Natural killer cell (primary cell): Measurements from ENCODE around the gene LRRC73. TPM values are rescaled to one million over a fixed set of nuclear protein-coding genes. Genes with fewer than 3 reads are reported as not detected.
"Not testable (repeated sequence)": the region's sequence is repeated elsewhere in the genome, so short reads cannot be mapped to it uniquely, and the experiment has no call there.

Source experiments
- ATAC-seq, 3 donors: fragments of 150-1000 bp in 2 of 3; fragments of 200-7000 bp in 1 of 3; cut with Tn5 transposase; 1 replicate in 1 of 3; 2 replicates in 2 of 3; pipeline ENCODE4 v1.10.0; 2021; ENCODE audit warnings: mild to moderate bottlenecking in 2 of 3, moderate library complexity in 2 of 3
- DNase-seq, 2 donors: peaks; one replicate each; pipeline versions ENCODE4 v3.0.0 to v3.0.0-alpha.2; 2013 to 2021; ENCODE audit warnings: mixed read lengths in 1 of 2
- H3K27ac ChIP-seq: one replicate; pipeline ENCODE4 v1.5.1; 2013; ENCODE audit warnings: mild to moderate bottlenecking, low read length
- H3K27me3 ChIP-seq: one replicate; pipeline ENCODE4 v1.6.1; 2013; ENCODE audit warnings: low read length; ENCODE audit not compliant: control insufficient read depth, insufficient read depth
- H3K36me3 ChIP-seq: one replicate; pipeline ENCODE4 v1.6.1; 2013; ENCODE audit warnings: low read length; ENCODE audit not compliant: control insufficient read depth, insufficient read depth
- H3K4me1 ChIP-seq: one replicate; pipeline ENCODE4 v1.6.1; 2013; ENCODE audit warnings: low read length; ENCODE audit not compliant: control insufficient read depth, insufficient read depth
- H3K4me3 ChIP-seq: one replicate; pipeline ENCODE4 v1.5.1; 2013; ENCODE audit warnings: low read length
- H3K9me3 ChIP-seq: one replicate; pipeline ENCODE4 v1.6.1; 2013; ENCODE audit warnings: low read length; ENCODE audit not compliant: control insufficient read depth, insufficient read depth
- H3K27ac Mint-ChIP-seq, 2 donors: one replicate each; pipeline ENCODE4 v1.8.0; 2022; ENCODE audit warnings: mild to moderate bottlenecking in 2 of 2, mixed read lengths in 2 of 2, moderate library complexity in 1 of 2
- H3K27me3 Mint-ChIP-seq, 2 donors: one replicate each; pipeline ENCODE4 v1.8.0; 2022; ENCODE audit warnings: low read depth in 2 of 2, mixed read lengths in 2 of 2
- H3K36me3 Mint-ChIP-seq: one replicate; pipeline ENCODE4 v1.8.0; 2022; ENCODE audit warnings: mixed read lengths
- H3K4me1 Mint-ChIP-seq, 2 donors: one replicate each; pipeline ENCODE4 v1.8.0; 2022; ENCODE audit warnings: mixed read lengths in 2 of 2
- H3K4me3 Mint-ChIP-seq: one replicate; pipeline ENCODE4 v1.8.0; 2022; ENCODE audit warnings: mild to moderate bottlenecking, moderate library complexity, mixed read lengths
- H3K9me3 Mint-ChIP-seq, 2 donors: one replicate each; pipeline ENCODE4 v1.8.0; 2022; ENCODE audit warnings: mixed read lengths in 2 of 2
- WGBS: methylation state at CpG from one replicate; pipeline ENCODE4 v1.1.7; 2013; ENCODE audit warnings: missing lambda C conversion rate; ENCODE audit not compliant: insufficient coverage; 5-methylcytosine and 5-hydroxymethylcytosine counted together
- intact Hi-C: fragments of 100-400 bp; cut with micrococcal nuclease; formaldehyde crosslinking; loops from one replicate; pipeline ENCODE4 v1.14.2; 2022
- total RNA-seq, 4 donors: library from RNA; stranded (reverse); fragments of 120-200 nt in 1 of 4; gene quantifications; one replicate each; pipeline versions ENCODE4 v1.2.3 to v1.2.4, GENCODE V29; 2013 to 2022
- TF ChIP-seq, protein P1 (sequence below): fragments of 200-600 bp; IDR thresholded peaks from one replicate; pipeline ENCODE4 v1.8.0; 2022; ENCODE audit warnings: antibody characterized with exemption

Gene LRRC73
- total RNA-seq, 3 donors from 2014 or later (not counting 1 experiment from before 2014, with no cell fraction given) = 0.24 to 0.68 (median 0.45) TPM

DNA sequence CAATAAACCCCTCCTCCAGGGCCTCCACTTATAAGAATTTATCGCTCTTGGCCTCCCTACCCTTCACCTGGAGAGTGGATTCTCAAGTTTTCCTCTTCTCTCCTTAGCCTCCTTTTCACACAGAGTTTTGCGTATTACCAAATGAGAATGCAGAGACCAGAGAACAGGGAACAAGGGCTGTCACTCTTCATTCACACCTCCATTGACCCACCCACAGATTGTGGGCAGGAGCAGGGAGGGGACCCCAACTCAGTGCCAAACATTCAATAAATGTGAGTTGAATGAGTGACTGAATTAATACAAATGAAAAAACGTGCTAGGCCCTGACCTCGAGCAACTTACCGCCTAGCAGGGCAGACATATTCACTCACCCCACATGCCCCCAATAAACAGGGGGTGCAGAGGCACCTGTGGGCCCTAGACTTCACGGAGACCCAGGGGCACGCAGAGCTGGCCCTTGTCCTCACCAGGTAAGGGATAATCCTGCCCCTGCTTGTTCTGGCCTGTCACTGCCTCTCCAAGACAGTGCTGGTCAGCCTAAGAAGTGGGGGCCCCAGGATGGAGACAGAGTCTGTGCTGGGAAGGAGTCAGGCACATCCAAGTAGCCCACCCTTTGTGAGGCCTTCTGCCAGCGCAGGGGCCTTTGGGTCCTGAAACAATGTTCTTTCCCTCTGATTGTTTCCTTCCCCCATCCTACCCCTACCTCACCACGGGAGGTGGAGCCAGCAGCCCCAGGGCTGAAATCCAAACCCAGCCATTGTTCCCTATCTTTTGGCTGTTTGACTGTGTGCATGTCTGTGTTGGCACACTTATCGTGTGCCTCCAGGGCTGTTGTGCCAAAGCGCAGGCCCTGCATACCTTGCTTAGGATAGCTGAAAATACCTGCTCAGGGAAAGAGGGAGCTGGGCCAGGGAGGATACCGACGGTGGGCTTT is 41.1 kb downstream of the LRRC73 start:
- intact Hi-C loops = no loop called here
- Histone ChIP-seq H3K4me1 (no peaks in the 10 kb centered on the region), H3K9me3 (no peaks in the 10 kb centered on the region), H3K27ac (no peak overlapping the region), H3K36me3 (no peaks in the 10 kb centered on the region), H3K4me3 (no peak overlapping the region), H3K27me3 (peaks cover 3% of the 10 kb centered on the region)
- no peak overlapping the region for H3K4me3 Mint-ChIP-seq
- 88% methylated on average over 12 of the region's 13 CpGs for WGBS
- H3K9me3 Mint-ChIP-seq = no peaks in the 10 kb centered on the region
- H3K4me1 Mint-ChIP-seq = no peaks in the 10 kb centered on the region
- H3K27me3 Mint-ChIP-seq = peaks cover 7 to 19% of the 10 kb centered on the region in 2 donors
- ATAC-seq (no peak), DNase-seq (no peak)
- TF ChIP-seq, protein P1, sequence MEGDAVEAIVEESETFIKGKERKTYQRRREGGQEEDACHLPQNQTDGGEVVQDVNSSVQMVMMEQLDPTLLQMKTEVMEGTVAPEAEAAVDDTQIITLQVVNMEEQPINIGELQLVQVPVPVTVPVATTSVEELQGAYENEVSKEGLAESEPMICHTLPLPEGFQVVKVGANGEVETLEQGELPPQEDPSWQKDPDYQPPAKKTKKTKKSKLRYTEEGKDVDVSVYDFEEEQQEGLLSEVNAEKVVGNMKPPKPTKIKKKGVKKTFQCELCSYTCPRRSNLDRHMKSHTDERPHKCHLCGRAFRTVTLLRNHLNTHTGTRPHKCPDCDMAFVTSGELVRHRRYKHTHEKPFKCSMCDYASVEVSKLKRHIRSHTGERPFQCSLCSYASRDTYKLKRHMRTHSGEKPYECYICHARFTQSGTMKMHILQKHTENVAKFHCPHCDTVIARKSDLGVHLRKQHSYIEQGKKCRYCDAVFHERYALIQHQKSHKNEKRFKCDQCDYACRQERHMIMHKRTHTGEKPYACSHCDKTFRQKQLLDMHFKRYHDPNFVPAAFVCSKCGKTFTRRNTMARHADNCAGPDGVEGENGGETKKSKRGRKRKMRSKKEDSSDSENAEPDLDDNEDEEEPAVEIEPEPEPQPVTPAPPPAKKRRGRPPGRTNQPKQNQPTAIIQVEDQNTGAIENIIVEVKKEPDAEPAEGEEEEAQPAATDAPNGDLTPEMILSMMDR = no peak
- H3K27ac Mint-ChIP-seq = no peak overlapping the region
- no peaks in the 10 kb centered on the region for H3K36me3 Mint-ChIP-seq

DNA sequence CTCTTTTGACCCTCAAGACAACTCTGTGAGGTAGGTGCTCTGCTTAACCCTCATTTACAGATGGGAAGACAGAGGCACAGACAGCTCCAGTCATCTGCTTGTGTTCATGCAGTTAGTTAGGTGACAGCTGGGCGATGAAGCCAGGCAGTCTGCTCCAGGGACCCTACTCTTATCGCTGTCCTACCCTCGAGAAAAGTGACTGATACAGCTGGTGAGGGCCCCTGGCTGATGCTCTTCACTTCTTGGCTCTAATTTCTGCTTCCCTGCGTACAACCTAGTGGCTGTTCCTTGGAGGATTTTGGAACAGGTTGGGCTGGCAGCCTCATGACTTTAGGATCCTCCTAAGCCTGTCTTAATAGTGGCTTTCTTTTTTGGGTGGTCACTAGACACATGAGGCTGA is 41.9 kb downstream of the LRRC73 start:
- DNase-seq (no peak), ATAC-seq (no peak)
- no peaks in the 10 kb centered on the region for H3K4me1 ChIP-seq
- no peak overlapping the region for H3K27ac ChIP-seq
- Mint-ChIP-seq H3K27ac (no peak overlapping the region), H3K36me3 (no peaks in the 10 kb centered on the region), H3K4me1 (no peaks in the 10 kb centered on the region), H3K27me3 (peaks cover 7 to 21% of the 10 kb centered on the region in 2 donors), H3K4me3 (no peak overlapping the region), H3K9me3 (no peaks in the 10 kb centered on the region)
- intact Hi-C loops = no loop called here
- peaks cover 6% of the 10 kb centered on the region for H3K27me3 ChIP-seq
- no peaks in the 10 kb centered on the region for H3K9me3 ChIP-seq
- TF ChIP-seq, protein P1 = no peak
- WGBS = 80% methylated on average over 4 of the region's 4 CpGs
- no peaks in the 10 kb centered on the region for H3K36me3 ChIP-seq
- no peak overlapping the region for H3K4me3 ChIP-seq

DNA sequence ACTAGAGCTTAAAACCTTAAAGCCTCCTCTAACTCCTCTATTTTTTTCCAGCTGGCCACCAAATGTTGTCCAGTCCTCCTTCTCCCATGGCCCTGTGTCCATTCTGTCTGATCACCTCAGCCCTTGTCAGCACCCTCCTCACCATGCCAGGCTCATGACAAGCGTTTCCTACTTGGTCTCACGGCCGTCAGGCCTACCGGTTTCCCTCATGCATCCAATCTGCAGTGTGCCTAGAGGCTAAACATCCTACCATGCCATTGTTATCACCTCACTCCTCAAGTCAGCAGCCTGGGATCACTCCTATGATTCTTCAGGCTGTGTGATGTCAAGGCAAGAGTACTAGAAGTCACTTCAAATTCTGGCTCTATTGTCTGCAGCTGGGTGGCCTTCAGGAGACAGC is 42.4 kb downstream of the LRRC73 start:
- Histone ChIP-seq H3K9me3 (no peaks in the 10 kb centered on the region), H3K36me3 (no peaks in the 10 kb centered on the region), H3K27ac (no peak overlapping the region), H3K27me3 (peaks cover 8% of the 10 kb centered on the region), H3K4me1 (no peaks in the 10 kb centered on the region), H3K4me3 (no peak overlapping the region)
- TF ChIP-seq, protein P1 = no peak
- no peak for DNase-seq
- peak overlapping the region in 1 of 2 donors; percentile 57 for H3K27ac Mint-ChIP-seq
- intact Hi-C loops = no loop called here
- no peaks in the 10 kb centered on the region for H3K4me1 Mint-ChIP-seq
- H3K36me3 Mint-ChIP-seq = no peaks in the 10 kb centered on the region
- 85% methylated on average over 4 of the region's 4 CpGs for WGBS
- ATAC-seq = no peak
- no peaks in the 10 kb centered on the region for H3K9me3 Mint-ChIP-seq
- no peak overlapping the region for H3K4me3 Mint-ChIP-seq
- H3K27me3 Mint-ChIP-seq = peaks cover 9 to 25% of the 10 kb centered on the region in 2 donors

GRCh38 chr6:43467265-43467664 is 42.9 kb downstream of the LRRC73 start:
- H3K36me3 ChIP-seq, H3K9me3 ChIP-seq, H3K9me3 Mint-ChIP-seq, intact Hi-C loops, H3K27ac ChIP-seq, H3K4me1 ChIP-seq, H3K4me1 Mint-ChIP-seq, H3K4me3 ChIP-seq, DNase-seq, H3K36me3 Mint-ChIP-seq, ATAC-seq, H3K4me3 Mint-ChIP-seq: not testable (repeated sequence)
- Mint-ChIP-seq H3K27ac (peak overlapping the region in 1 of 2 donors; percentile 57), H3K27me3 (peaks cover 14 to 29% of the 10 kb centered on the region in 2 donors)
- peaks cover 12% of the 10 kb centered on the region for H3K27me3 ChIP-seq
- 75% methylated on average over 3 of the region's 5 CpGs for WGBS
